Measurements from ENCODE around the gene ADAM22. TPM values are rescaled to one million over a fixed set of nuclear protein-coding genes. Genes with fewer than 3 reads are reported as not detected.

Gene ADAM22, protein sequence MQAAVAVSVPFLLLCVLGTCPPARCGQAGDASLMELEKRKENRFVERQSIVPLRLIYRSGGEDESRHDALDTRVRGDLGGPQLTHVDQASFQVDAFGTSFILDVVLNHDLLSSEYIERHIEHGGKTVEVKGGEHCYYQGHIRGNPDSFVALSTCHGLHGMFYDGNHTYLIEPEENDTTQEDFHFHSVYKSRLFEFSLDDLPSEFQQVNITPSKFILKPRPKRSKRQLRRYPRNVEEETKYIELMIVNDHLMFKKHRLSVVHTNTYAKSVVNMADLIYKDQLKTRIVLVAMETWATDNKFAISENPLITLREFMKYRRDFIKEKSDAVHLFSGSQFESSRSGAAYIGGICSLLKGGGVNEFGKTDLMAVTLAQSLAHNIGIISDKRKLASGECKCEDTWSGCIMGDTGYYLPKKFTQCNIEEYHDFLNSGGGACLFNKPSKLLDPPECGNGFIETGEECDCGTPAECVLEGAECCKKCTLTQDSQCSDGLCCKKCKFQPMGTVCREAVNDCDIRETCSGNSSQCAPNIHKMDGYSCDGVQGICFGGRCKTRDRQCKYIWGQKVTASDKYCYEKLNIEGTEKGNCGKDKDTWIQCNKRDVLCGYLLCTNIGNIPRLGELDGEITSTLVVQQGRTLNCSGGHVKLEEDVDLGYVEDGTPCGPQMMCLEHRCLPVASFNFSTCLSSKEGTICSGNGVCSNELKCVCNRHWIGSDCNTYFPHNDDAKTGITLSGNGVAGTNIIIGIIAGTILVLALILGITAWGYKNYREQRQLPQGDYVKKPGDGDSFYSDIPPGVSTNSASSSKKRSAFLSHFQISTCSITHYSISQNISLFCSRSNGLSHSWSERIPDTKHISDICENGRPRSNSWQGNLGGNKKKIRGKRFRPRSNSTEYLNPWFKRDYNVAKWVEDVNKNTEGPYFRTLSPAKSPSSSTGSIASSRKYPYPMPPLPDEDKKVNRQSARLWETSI
- 0.52 and 1.8 TPM in 2 replicates for total RNA-seq

DNA sequence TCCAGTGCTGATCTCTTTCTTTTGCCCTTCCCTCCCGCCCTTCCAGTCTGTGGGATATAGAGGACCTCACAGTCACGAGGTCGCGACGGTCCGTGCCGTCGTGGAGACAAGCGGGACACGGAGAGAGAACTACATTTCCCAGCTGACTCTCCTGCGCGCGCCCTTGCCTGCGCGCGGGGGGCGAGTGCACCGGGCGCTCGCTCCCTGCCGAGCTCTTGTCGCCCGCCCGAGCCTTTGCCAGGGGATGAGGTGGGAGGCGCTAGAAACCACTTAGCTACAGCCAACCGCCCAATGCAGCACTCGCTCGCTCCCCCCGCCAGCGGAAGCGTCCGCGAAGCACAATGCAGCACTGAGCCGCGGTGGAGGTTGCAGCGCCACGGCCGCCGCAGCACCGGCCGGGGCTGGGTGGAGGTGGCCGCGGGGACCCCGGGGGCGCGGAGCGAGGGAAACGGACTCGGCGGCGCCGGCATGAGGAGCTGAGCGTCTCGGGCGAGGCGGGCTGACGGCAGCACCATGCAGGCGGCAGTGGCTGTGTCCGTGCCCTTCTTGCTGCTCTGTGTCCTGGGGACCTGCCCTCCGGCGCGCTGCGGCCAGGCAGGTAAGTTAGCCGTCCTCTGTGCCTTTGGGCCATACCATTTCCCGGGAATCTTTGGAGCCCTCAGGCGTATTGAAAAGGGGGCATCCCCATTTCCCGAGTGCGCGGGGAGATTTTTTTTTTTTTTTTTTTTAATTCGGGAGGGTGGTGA, at the start of gene ADAM22:
TSS of gene ADAM22 (plus strand) at position 299 of the 746 bp plus-strand sequence. CDS start at position 514, 215 bp downstream.

DNA sequence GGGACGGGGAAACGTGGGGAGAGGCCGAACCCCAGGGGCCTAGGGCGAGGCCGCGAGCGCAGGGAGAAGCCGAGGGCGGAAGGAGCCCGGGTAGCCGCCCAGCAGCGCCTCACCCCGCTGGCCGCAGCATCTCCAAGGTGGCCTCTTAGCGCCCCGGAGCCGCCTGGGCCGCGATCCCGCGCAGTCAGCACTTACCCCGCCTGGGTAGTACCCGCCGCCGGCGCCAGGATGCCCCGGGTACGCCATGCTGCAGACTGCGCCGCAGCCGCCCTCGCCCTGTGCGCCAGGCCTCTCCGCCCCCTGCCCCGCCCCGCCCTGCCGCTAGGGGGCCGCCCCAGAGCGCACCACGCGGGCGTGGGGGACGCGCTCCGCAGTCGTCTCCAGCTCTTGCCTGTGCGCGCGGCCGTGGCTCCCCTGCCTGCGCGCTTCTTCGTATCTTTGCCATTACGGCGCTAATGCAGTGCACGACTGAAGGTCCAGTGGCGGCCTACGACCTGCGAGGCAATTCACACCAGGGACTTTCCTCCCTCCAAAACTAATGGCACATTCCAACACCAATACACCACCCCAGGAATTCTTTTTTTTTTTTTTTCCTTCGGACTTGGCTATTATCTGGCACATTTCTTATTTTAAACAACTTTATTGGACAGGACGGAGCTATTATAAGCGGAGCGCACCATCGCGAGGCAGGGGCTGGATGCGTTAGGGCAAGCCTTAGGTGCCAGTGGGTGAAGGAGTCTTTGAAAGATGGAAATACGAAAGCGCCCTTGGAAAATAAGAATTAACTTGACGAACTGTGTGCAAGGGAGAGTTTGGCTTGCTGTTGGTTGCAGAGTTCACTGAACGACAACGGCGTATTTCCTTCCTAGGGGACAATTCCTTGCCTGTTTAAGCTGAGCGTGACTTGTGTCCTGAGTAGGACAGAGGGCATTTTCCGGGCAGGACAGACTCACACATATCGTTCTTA, 286.0 kb downstream of the ADAM22 start, which contains the start of gene SRI:
TSS of gene SRI (minus strand) at position 258 of the 967 bp plus-strand sequence. CDS start at position 246, 12 bp downstream.

Other genes starting within 250 kb of the ADAM22 start
- 9.3 and 21.1 TPM in 2 replicates for gene SLC25A40, start 57.9 kb upstream of the ADAM22 start, total RNA-seq
- 31.0 and 33.2 TPM in 2 replicates for gene DBF4, start 57.8 kb upstream of the ADAM22 start, total RNA-seq